HepG2 (cell line): ENCODE data around the gene ADAMTS17. TPM values are rescaled to one million over a fixed set of nuclear protein-coding genes. Genes with fewer than 3 reads are reported as not detected.

Source experiments
- ATAC-seq: fragments of 200-7000 bp; cut with Tn5 transposase; 3 replicates; pipeline ENCODE4 v1.9.1; 2020; ENCODE audit warnings: mild to moderate bottlenecking, moderate library complexity
- BruUV-seq: library from RNA; stranded (reverse); fragments of 400-500 nt; replicated peaks from 2 replicates; lab custom pipeline; 2021; lab: Mats Ljungman, UMichigan
- CTCF ChIA-PET: fragments of 300-600 bp; formaldehyde crosslinking; extraction: SDS; loops from one replicate; lab custom pipeline; 2021; ENCODE audit warnings: low total read pairs, inconsistent platforms, low intra/inter-chr PET ratio; lab: Yijun Ruan, JAX
- POLR2A ChIA-PET: fragments of 350-600 bp; sonication (Branson Sonifier 250); formaldehyde crosslinking; loops from one replicate; lab custom pipeline; 2020; ENCODE audit warnings: antibody characterized with exemption, inconsistent platforms; lab: Yijun Ruan, JAX
- DNase-seq: peaks from one replicate; pipeline ENCODE4 v3.0.0-alpha.2; 2015; ENCODE audit warnings: low spot score
- FAIRE-seq: peaks from 3 replicates; lab custom pipeline; 2011; peaks lifted over from hg19 to GRCh38; lab: Jason Lieb, UNC
- H2AFZ ChIP-seq: one replicate; pipeline ENCODE4 v1.6.1; 2011; ENCODE audit warnings: low read length, inconsistent platforms
- H3K27ac ChIP-seq: fragments of 300-600 bp; 3 replicates; pipeline ENCODE4 v1.8.0; 2011; ENCODE audit warnings: mixed run types, mild to moderate bottlenecking, mixed read lengths, low read length, inconsistent platforms; ENCODE audit not compliant: insufficient read depth; ENCODE audit errors: extremely low read length
- H3K27me3 ChIP-seq, 2 experiments: fragments of 200-600 bp in 1 of 2; 2 replicates in 1 of 2; 3 replicates in 1 of 2; pipeline versions ENCODE4 v1.6.0 to v1.8.0; 2011; ENCODE audit warnings: low read length in 2 of 2, mild to moderate bottlenecking in 2 of 2, moderate library complexity in 2 of 2, inconsistent platforms in 1 of 2; ENCODE audit not compliant: insufficient read depth in 2 of 2, control insufficient read depth in 1 of 2
- H3K36me3 ChIP-seq, 2 experiments: fragments of 200-600 bp in 1 of 2; replicated peaks in 1 of 2; 2 replicates in 1 of 2; 3 replicates in 1 of 2; pipeline versions ENCODE4 v1.5.1 to v1.8.0; 2011; ENCODE audit warnings: low read length in 2 of 2, inconsistent platforms in 1 of 2; ENCODE audit not compliant: insufficient read depth in 2 of 2, control insufficient read depth in 1 of 2
- H3K4me1 ChIP-seq: 2 replicates; pipeline ENCODE4 v1.5.1; 2012; ENCODE audit warnings: low read length, inconsistent platforms; ENCODE audit not compliant: insufficient read depth
- H3K4me2 ChIP-seq: 2 replicates; pipeline ENCODE4 v1.6.0; 2011; ENCODE audit warnings: low read depth, low read length, inconsistent platforms
- H3K4me3 ChIP-seq, 3 experiments: fragments of 200-600 bp in 1 of 3; sonication (generic), shearing (Covaris generic) in 1 of 3; replicated peaks in 1 of 3; 2 replicates each; pipeline ENCODE4 v1.5.1; 2011 to 2016; ENCODE audit warnings: low read length in 3 of 3, inconsistent platforms in 2 of 3, low read depth in 2 of 3, mild to moderate bottlenecking in 2 of 3, control low read depth in 1 of 3, mixed read lengths in 1 of 3; ENCODE audit not compliant: insufficient read depth in 1 of 3
- H3K79me2 ChIP-seq: one replicate; pipeline ENCODE4 v1.6.1; 2011; ENCODE audit warnings: low read length, inconsistent platforms; ENCODE audit not compliant: insufficient read depth
- H3K9ac ChIP-seq: 2 replicates; pipeline ENCODE4 v1.6.0; 2011; ENCODE audit warnings: mild to moderate bottlenecking, low read depth, low read length, inconsistent platforms; ENCODE audit not compliant: insufficient read depth
- H3K9me3 ChIP-seq: 2 replicates; pipeline ENCODE4 v1.5.1; 2012; ENCODE audit warnings: mild to moderate bottlenecking, low read length
- H4K20me1 ChIP-seq: 2 replicates; pipeline ENCODE4 v1.6.0; 2011; ENCODE audit warnings: inconsistent platforms, mild to moderate bottlenecking, low read length, moderate library complexity; ENCODE audit not compliant: insufficient read depth
- ATF3 ChIP-seq: sonication (generic); formaldehyde crosslinking; IDR thresholded peaks from 2 replicates; pipeline ENCODE4 v1.4.0; 2020; ENCODE audit warnings: missing genetic modification reagents
- NR1H2 ChIP-seq: sonication (generic); formaldehyde crosslinking; IDR thresholded peaks from 2 replicates; pipeline ENCODE4 v1.8.1; 2022; ENCODE audit warnings: low read depth, missing genetic modification reagents, borderline replicate concordance
- ZNF451 ChIP-seq: sonication (generic); formaldehyde crosslinking; IDR thresholded peaks from 2 replicates; pipeline ENCODE4 v1.5.0; 2020; ENCODE audit warnings: mild to moderate bottlenecking, missing genetic modification reagents
- ZNF543 ChIP-seq: sonication (generic); formaldehyde crosslinking; IDR thresholded peaks from 2 replicates; pipeline ENCODE4 v1.4.0; 2020; ENCODE audit warnings: mild to moderate bottlenecking, missing genetic modification reagents
- ZUFSP ChIP-seq: sonication (generic); formaldehyde crosslinking; IDR thresholded peaks from 2 replicates; pipeline ENCODE4 v1.9.0; 2021; ENCODE audit warnings: missing genetic modification reagents, mild to moderate bottlenecking, borderline replicate concordance
- WGBS: methylation state at CpG from one replicate; pipeline ENCODE4 v1.1.6; 2017; ENCODE audit warnings: low lambda C conversion rate; 5-methylcytosine and 5-hydroxymethylcytosine counted together
- in situ Hi-C: cut with HindIII; loops from 2 replicates; pipeline ENCODE4 v1.10.0; 2017; ENCODE audit warnings: low pct_unique_long_range_greater_than_20kb; ENCODE audit not compliant: extremely low pct_ligation_motif_present
- intact Hi-C: fragments of 100-400 bp; cut with micrococcal nuclease; formaldehyde crosslinking; loops from one replicate; pipeline ENCODE4 v1.10.0; 2022; ENCODE audit not compliant: unreplicated experiment
- polyA plus RNA-seq, 8 experiments: library from polyadenylated mRNA; depleted of rRNA in 3 of 8; stranded (reverse) in 7 of 8; unstranded in 1 of 8; fragments of >200 nt; fragmentation: Illumina TruSeq in 4 of 8; extraction: Trizol in 4 of 8; gene quantifications; 2 replicates each; pipeline versions ENCODE4 v1.2.1 to v1.2.3, GENCODE V29; 2011 to 2016; ENCODE audit warnings: low read depth in 4 of 8, missing spikeins in 1 of 8, mixed read lengths in 1 of 8; ENCODE audit not compliant: insufficient read depth in 1 of 8
- total RNA-seq, 5 experiments: library from RNA; depleted of rRNA; stranded (reverse); fragments of >200 nt; fragmentation: Illumina TruSeq; extraction: Trizol; gene quantifications; 2 replicates each; pipeline ENCODE4 v1.2.3, GENCODE V29; 2016; ENCODE audit warnings: low read depth in 1 of 5

ADAMTS17 gene
- total and polyA plus RNA-seq, 2 of the 13 experiments (the other 11 are each of a cell fraction or from before 2014, with no cell fraction given), result 0.02 to 0.04 TPM

GRCh38 chr15:100031665-100032357 is 310.0 kb downstream of the ADAMTS17 start:
- BruUV-seq, result no TSS peak
- Histone ChIP-seq H3K27me3 (peaks cover 0 to 2% of the 10 kb centered on the region in 2 experiments; a peak in 3 of 5 replicates), H3K4me3 (no peak overlapping the region), H3K4me1 (no peaks in the 10 kb centered on the region), H3K4me2 (no peak overlapping the region), H3K79me2 (no peaks in the 10 kb centered on the region), H3K36me3 (no peaks in the 10 kb centered on the region), H3K9ac (no peak overlapping the region), H3K9me3 (peaks cover 12% of the 10 kb centered on the region), H3K27ac (no peak overlapping the region), H4K20me1 (no peaks in the 10 kb centered on the region), H2AFZ (no peak overlapping the region)
- FAIRE-seq, result no peak
- ChIA-PET POLR2A (no interaction called here), CTCF (no interaction called here)
- no peak for DNase-seq
- no peak for ATAC-seq
- in situ Hi-C loops, result no loop called here
- TF ChIP-seq ATF3 (CRISPR knock-in tag) (no peak), NR1H2 (no peak), ZNF543 (no peak), ZNF451 (no peak), ZUFSP (no peak)
- intact Hi-C loops, result no loop called here
- 59% methylated on average over 8 of the region's 10 CpGs for WGBS
